H1 (cell line): ENCODE results near the gene CNNM2. TPM values are rescaled to one million over a fixed set of nuclear protein-coding genes. Genes with fewer than 3 reads are reported as not detected.

ENCODE experiments used
- CTCF ChIA-PET: fragments of 300-600 bp; sonication (Branson Sonifier 250); formaldehyde crosslinking; loops from one replicate; lab custom pipeline; 2021; ENCODE audit not compliant: partially characterized antibody; lab: Charles Lee
- POLR2A ChIA-PET: fragments of 300-600 bp; sonication (Branson Sonifier 250); formaldehyde crosslinking; loops from one replicate; lab custom pipeline; 2021; ENCODE audit warnings: inconsistent platforms; ENCODE audit not compliant: partially characterized antibody; lab: Charles Lee
- DNase-seq, 2 experiments: peaks; one replicate each; pipeline versions ENCODE4 v3.0.0 to v3.0.0-alpha.2; 2010 to 2022; ENCODE audit warnings: low spot score in 2 of 2, low read depth in 1 of 2, mixed read lengths in 1 of 2
- FAIRE-seq: peaks from 2 replicates; lab custom pipeline; 2011; peaks lifted over from hg19 to GRCh38; lab: Jason Lieb, UNC
- H2AFZ ChIP-seq: 2 replicates; pipeline ENCODE4 v1.8.1; 2012; ENCODE audit warnings: low read length, inconsistent platforms
- H2AK5ac ChIP-seq: 2 replicates; pipeline ENCODE4 v1.6.1; 2013; ENCODE audit warnings: low read depth, low read length
- H2BK120ac ChIP-seq: replicated peaks from 2 replicates; pipeline ENCODE3; 2013; ENCODE audit warnings: low read depth, low read length, inconsistent platforms
- H2BK12ac ChIP-seq: 2 replicates; pipeline ENCODE4 v1.6.1; 2013; ENCODE audit warnings: low read depth, low read length
- H2BK15ac ChIP-seq: 2 replicates; pipeline ENCODE4 v1.6.1; 2013; ENCODE audit warnings: low read length
- H2BK20ac ChIP-seq: 2 replicates; pipeline ENCODE4 v1.6.1; 2013; ENCODE audit warnings: low read length
- H2BK5ac ChIP-seq: 2 replicates; pipeline ENCODE4 v1.6.1; 2013; ENCODE audit warnings: low read depth, low read length
- H3K14ac ChIP-seq: 2 replicates; pipeline ENCODE4 v1.6.1; 2013; ENCODE audit warnings: inconsistent platforms; ENCODE audit not compliant: insufficient read length
- H3K18ac ChIP-seq: 2 replicates; pipeline ENCODE4 v1.6.1; 2013; ENCODE audit warnings: low read length; ENCODE audit errors: extremely low read depth
- H3K23ac ChIP-seq: 2 replicates; pipeline ENCODE4 v1.6.1; 2013; ENCODE audit warnings: inconsistent platforms; ENCODE audit not compliant: insufficient read length
- H3K23me2 ChIP-seq: 2 replicates; pipeline ENCODE4 v1.6.1; 2013; ENCODE audit warnings: low read depth, low read length
- H3K27ac ChIP-seq: 2 replicates; pipeline ENCODE4 v1.6.1; 2011; ENCODE audit warnings: low read depth, low read length, inconsistent platforms
- H3K27me3 ChIP-seq, 4 experiments: replicated peaks in 1 of 4; 1 replicate in 1 of 4; 2 replicates in 3 of 4; pipeline versions ENCODE4 v1.6.1 to v1.8.1; 2011 to 2013; ENCODE audit warnings: low read length in 3 of 4, mild to moderate bottlenecking in 3 of 4, inconsistent platforms in 2 of 4, mixed read lengths in 2 of 4, moderate library complexity in 1 of 4; ENCODE audit not compliant: control insufficient read depth in 3 of 4, insufficient read depth in 3 of 4; ENCODE audit errors: extremely low read depth in 1 of 4
- H3K36me3 ChIP-seq, 4 experiments: 2 replicates each; pipeline versions ENCODE4 v1.6.1 to v1.8.1; 2011 to 2013; ENCODE audit warnings: mild to moderate bottlenecking in 4 of 4, low read length in 3 of 4, moderate library complexity in 2 of 4, control low read depth in 1 of 4, inconsistent platforms in 1 of 4; ENCODE audit not compliant: insufficient read depth in 4 of 4, control insufficient read depth in 2 of 4
- H3K4ac ChIP-seq: replicated peaks from 2 replicates; pipeline ENCODE3; 2013; ENCODE audit warnings: low read length, low read depth, mixed read lengths, inconsistent platforms; ENCODE audit not compliant: insufficient read length
- H3K4me1 ChIP-seq, 4 experiments: replicated peaks in 1 of 4; 1 replicate in 1 of 4; 2 replicates in 3 of 4; pipeline versions ENCODE4 v1.6.1 to v1.8.1; 2011 to 2013; ENCODE audit warnings: low read length in 3 of 4, inconsistent platforms in 2 of 4, mixed read lengths in 1 of 4; ENCODE audit not compliant: insufficient read depth in 4 of 4, control insufficient read depth in 3 of 4
- H3K4me2 ChIP-seq, 2 experiments: 2 replicates each; pipeline versions ENCODE4 v1.6.1 to v1.8.1; 2011 to 2013; ENCODE audit warnings: low read depth in 2 of 2, low read length in 2 of 2, control low read depth in 1 of 2, inconsistent platforms in 1 of 2, mild to moderate bottlenecking in 1 of 2; ENCODE audit not compliant: insufficient read depth in 1 of 2
- H3K4me3 ChIP-seq, 4 experiments: fragments of 200-600, 300-600 bp in 1 of 4; sonication (generic), shearing (Covaris generic), sonication (Bioruptor Twin) in 1 of 4; 2 replicates each; pipeline versions ENCODE4 v1.5.1 to v1.8.1; 2011 to 2016; ENCODE audit warnings: low read length in 4 of 4, low read depth in 3 of 4, control low read depth in 2 of 4, inconsistent platforms in 2 of 4, mild to moderate bottlenecking in 2 of 4, mixed read lengths in 1 of 4, moderate library complexity in 1 of 4; ENCODE audit not compliant: insufficient read depth in 2 of 4; ENCODE audit errors: extremely low read depth in 1 of 4
- H3K56ac ChIP-seq: replicated peaks from 2 replicates; pipeline ENCODE3; 2013; ENCODE audit warnings: low read depth, mild to moderate bottlenecking, mixed read lengths, low read length, inconsistent platforms; ENCODE audit not compliant: insufficient read length
- H3K79me1 ChIP-seq: 2 replicates; pipeline ENCODE4 v1.6.1; 2013; ENCODE audit warnings: low read depth, low read length, control low read depth
- H3K79me2 ChIP-seq, 2 experiments: 2 replicates each; pipeline versions ENCODE4 v1.6.1 to v1.8.1; 2012 to 2013; ENCODE audit warnings: low read length in 2 of 2, mild to moderate bottlenecking in 2 of 2, inconsistent platforms in 1 of 2; ENCODE audit not compliant: insufficient read depth in 2 of 2, control insufficient read depth in 1 of 2
- H3K9ac ChIP-seq, 4 experiments: replicated peaks in 1 of 4; 1 replicate in 1 of 4; 2 replicates in 3 of 4; pipeline versions ENCODE4 v1.6.1 to v1.8.1; 2011 to 2013; ENCODE audit warnings: low read depth in 3 of 4, low read length in 3 of 4, control low read depth in 2 of 4, mild to moderate bottlenecking in 2 of 4, moderate library complexity in 2 of 4, inconsistent platforms in 1 of 4; ENCODE audit errors: extremely low read depth in 1 of 4
- H3K9me3 ChIP-seq, 2 experiments: 2 replicates each; pipeline versions ENCODE4 v1.6.1 to v1.8.1; 2012 to 2013; ENCODE audit warnings: mild to moderate bottlenecking in 2 of 2, moderate library complexity in 2 of 2, control low read depth in 1 of 2, inconsistent platforms in 1 of 2, low read depth in 1 of 2, low read length in 1 of 2, mixed read lengths in 1 of 2; ENCODE audit not compliant: insufficient read depth in 2 of 2
- H4K20me1 ChIP-seq, 2 experiments: replicated peaks in 1 of 2; 2 replicates each; pipeline versions ENCODE3 to v1.8.1; 2011 to 2013; ENCODE audit warnings: inconsistent platforms in 2 of 2, low read length in 2 of 2, mild to moderate bottlenecking in 1 of 2; ENCODE audit not compliant: insufficient read depth in 2 of 2, control insufficient read depth in 1 of 2
- H4K5ac ChIP-seq: 2 replicates; pipeline ENCODE4 v1.6.1; 2013; ENCODE audit warnings: low read length, low read depth, mixed read lengths, inconsistent platforms; ENCODE audit not compliant: insufficient read length
- H4K8ac ChIP-seq: 2 replicates; pipeline ENCODE4 v1.8.0; 2013; ENCODE audit warnings: mild to moderate bottlenecking, moderate library complexity, low read length, inconsistent platforms; ENCODE audit not compliant: insufficient read depth; ENCODE audit errors: extremely low read depth
- H4K91ac ChIP-seq: replicated peaks from 2 replicates; pipeline ENCODE3; 2013; ENCODE audit warnings: low read length, mixed read lengths, inconsistent platforms; ENCODE audit not compliant: insufficient read length
- CEBPB ChIP-seq: IDR thresholded peaks from 2 replicates; pipeline ENCODE4 v1.6.1; 2012; ENCODE audit warnings: low read depth, low read length
- CHD2 ChIP-seq: IDR thresholded peaks from 2 replicates; pipeline ENCODE4 v1.6.1; 2012; ENCODE audit warnings: low read length, improper control_type of control experiment
- RNF2 ChIP-seq: fragments of 200-900, 300-1000 bp; sonication (generic); IDR thresholded peaks from 2 replicates; pipeline ENCODE4 v1.7.1; 2016; ENCODE audit warnings: borderline replicate concordance, low read depth, mild to moderate bottlenecking, antibody characterized with exemption, low read length; ENCODE audit not compliant: poor library complexity, severe bottlenecking; ENCODE audit errors: missing control alignments
- SP2 ChIP-seq: IDR thresholded peaks from 2 replicates; pipeline ENCODE4 v1.6.1; 2012; ENCODE audit warnings: mild to moderate bottlenecking, low read length, inconsistent platforms
- WGBS, 2 experiments: shearing (Covaris generic) in 1 of 2; methylation state at CpG; one replicate each; pipeline versions ENCODE4 v1.1.6 to v1.1.7; 2013 to 2015; ENCODE audit warnings: low lambda C conversion rate in 2 of 2, mixed read lengths in 2 of 2, inconsistent platforms in 1 of 2, low coverage in 1 of 2, missing lambda C conversion rate in 1 of 2; ENCODE audit not compliant: insufficient replicate concordance in 2 of 2, insufficient coverage in 1 of 2, insufficient read length in 1 of 2; ENCODE audit errors: extremely low coverage in 1 of 2, missing lambda C conversion rate in 1 of 2; 5-methylcytosine and 5-hydroxymethylcytosine counted together
- polyA plus RNA-seq, 7 experiments: library from polyadenylated mRNA; depleted of rRNA in 3 of 7; stranded (reverse) in 5 of 7; unstranded in 2 of 7; fragments of >200 nt in 5 of 7; fragments of 200-250 nt in 2 of 7; gene quantifications; 1 replicate in 5 of 7; 2 replicates in 1 of 7; 4 replicates in 1 of 7; pipeline versions ENCODE4 v1.2.1 to v1.2.3, GENCODE V29; 2011 to 2013; ENCODE audit warnings: missing spikeins in 2 of 7, mixed read lengths in 2 of 7
- total RNA-seq: library from RNA; stranded (reverse); fragmentation: NEBNext Ultra II Directional; extraction: Animal tissue kit (Norgen Biotek cat#: 25700); gene quantifications from 2 replicates; pipeline ENCODE4 v1.2.1, GENCODE V29; 2021

CNNM2 gene
- total and polyA plus RNA-seq, 2 of the 8 experiments (the other 6 are each of a cell fraction or from before 2014, with no cell fraction given), result 7.3 to 23.6 TPM

- Histone ChIP-seq H3K4me2 (no peak overlapping the region), H3K9me3 (no peaks in the 10 kb centered on the region), H4K91ac (no peak overlapping the region), H3K23ac (no peak overlapping the region), H2BK120ac (no peak overlapping the region), H4K5ac (no peak overlapping the region), H3K14ac (no peak overlapping the region), H3K36me3 (no peaks in the 10 kb centered on the region), H2BK20ac (no peak overlapping the region), H3K18ac (no peak overlapping the region), H3K9ac (no peak overlapping the region), H2BK15ac (no peak overlapping the region), H3K27me3 (no peaks in the 10 kb centered on the region), H4K8ac (no peak overlapping the region), H3K56ac (no peak overlapping the region), H3K4me3 (no peak overlapping the region), H2AK5ac (no peak overlapping the region), H3K27ac (0 out of 2 replicates have a peak overlapping the region, but pooled peaks have one; percentile 5), H2AFZ (no peak overlapping the region), H4K20me1 (peaks cover 0 to 5% of the 10 kb centered on the region in 2 experiments), H2BK5ac (no peak overlapping the region), H2BK12ac (no peak overlapping the region), H3K4ac (no peak overlapping the region), H3K79me2 (no peaks in the 10 kb centered on the region), H3K4me1 (peaks cover 0 to 12% (median 7%) of the 10 kb centered on the region in 4 experiments; a peak in 4 of 7 replicates), H3K79me1 (no peaks in the 10 kb centered on the region), H3K23me2 (no peaks in the 10 kb centered on the region)
- FAIRE-seq, result no peak
- POLR2A ChIA-PET, result interaction anchor here (0.7 kb wide), 1 partner anchor 185 kb away, joined by 3 read pairs; the partner anchor contains the start of gene BORCS7
- 87% methylated on average over 2 of the region's 2 CpGs; no CpG with 5 or more reads in 1 of the 2 experiments for WGBS, 2 experiments
- TF ChIP-seq CEBPB (no peak), RNF2 (no peak), SP2 (no peak), CHD2 (no peak)
- no peak for DNase-seq
- CTCF ChIA-PET, result interaction anchor here (0.7 to 1.9 kb wide), 3 partner anchors 26 to 190 kb away, joined by 3 to 8 read pairs (median 6); partner anchors contain the start of gene CNNM2
Observed at GRCh38 chr10:103038570-103038969, 120.5 kb downstream of the CNNM2 start.
